NOMO-1 treated with dmso at 0.1 percent for 144 hours (cell line): ENCODE results near the gene MRM3.
"Not testable (repeated sequence)": the region's sequence is repeated elsewhere in the genome, so short reads cannot be mapped to it uniquely, and the experiment has no call there.

ENCODE experiments used
- DNase-seq: peaks from one replicate; lab custom pipeline; 2025; ENCODE audit not compliant: unreplicated experiment; lab: John Stamatoyannopoulos, UW

The MRM3 gene

DNA sequence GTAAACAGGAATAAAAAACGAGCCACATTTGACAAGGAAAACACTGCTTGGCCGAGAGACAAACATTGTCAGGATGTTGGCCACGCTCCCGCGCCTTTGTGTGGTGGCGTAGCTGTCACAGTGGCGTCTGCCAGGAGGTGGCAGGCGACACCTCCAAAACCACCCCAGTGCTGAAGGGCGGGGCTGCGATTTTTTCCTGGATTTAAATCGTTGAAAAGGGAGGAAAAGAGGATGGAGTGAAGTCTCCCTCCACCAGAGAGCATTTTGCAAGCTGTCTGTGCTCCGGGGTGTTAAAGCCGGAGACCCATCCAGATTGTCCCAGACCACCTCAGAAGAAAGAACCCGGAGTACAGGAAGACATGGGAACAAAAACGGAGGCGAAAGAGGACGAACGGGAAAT lies 12.7 kb downstream of the MRM3 start:
- DNase-seq: no peak

DNA sequence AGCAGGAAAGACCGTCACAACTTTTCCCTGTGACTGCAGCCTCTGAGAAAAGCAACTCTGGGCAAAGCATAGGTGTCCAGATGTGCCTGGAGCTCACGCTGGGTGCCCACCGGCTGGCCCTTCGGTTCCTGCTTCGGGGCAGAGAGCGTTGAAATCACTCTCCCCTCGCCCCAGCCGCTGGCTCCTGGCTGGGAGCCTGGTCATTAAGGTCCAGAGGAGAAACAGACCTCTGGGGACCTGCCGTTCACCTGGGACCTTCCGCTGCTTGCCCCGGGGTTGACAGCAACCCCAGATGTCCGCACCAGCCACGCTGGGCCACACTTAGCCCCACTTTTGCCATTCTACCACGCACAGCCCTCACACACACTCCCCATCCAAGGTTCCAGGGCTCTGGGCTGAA lies 13.1 kb downstream of the MRM3 start:
- no peak for DNase-seq

- no peak for DNase-seq
Observed at GRCh38 chr17:795721-796120, 13.6 kb downstream of the MRM3 start.

DNA sequence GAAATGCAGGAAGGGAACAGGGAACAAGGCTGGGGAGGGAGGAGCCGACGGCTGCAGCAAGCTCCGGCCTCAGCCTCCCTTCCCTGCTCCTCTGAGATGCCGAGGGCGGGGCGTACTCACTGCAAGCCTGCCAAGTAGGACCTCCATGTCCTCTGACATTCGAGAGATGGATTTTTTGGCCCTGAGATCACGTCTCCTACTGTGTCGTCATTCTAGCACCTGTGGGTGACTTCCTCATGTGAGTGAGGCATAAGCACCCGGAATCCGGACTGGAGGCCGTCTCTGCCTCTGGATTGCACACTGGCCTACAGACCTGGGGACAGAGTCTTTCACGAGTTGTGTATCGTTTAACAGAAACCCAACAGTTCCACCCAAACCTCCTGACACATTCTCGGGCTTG lies 14.5 kb downstream of the MRM3 start:
- DNase-seq: no peak

GRCh38 chr17:797236-797840 lies 15.2 kb downstream of the MRM3 start:
- no peak for DNase-seq

GRCh38 chr17:798246-798645 lies 16.1 kb downstream of the MRM3 start:
- no peak for DNase-seq

GRCh38 chr17:799261-799660 lies 17.1 kb downstream of the MRM3 start:
- DNase-seq: no peak

DNA sequence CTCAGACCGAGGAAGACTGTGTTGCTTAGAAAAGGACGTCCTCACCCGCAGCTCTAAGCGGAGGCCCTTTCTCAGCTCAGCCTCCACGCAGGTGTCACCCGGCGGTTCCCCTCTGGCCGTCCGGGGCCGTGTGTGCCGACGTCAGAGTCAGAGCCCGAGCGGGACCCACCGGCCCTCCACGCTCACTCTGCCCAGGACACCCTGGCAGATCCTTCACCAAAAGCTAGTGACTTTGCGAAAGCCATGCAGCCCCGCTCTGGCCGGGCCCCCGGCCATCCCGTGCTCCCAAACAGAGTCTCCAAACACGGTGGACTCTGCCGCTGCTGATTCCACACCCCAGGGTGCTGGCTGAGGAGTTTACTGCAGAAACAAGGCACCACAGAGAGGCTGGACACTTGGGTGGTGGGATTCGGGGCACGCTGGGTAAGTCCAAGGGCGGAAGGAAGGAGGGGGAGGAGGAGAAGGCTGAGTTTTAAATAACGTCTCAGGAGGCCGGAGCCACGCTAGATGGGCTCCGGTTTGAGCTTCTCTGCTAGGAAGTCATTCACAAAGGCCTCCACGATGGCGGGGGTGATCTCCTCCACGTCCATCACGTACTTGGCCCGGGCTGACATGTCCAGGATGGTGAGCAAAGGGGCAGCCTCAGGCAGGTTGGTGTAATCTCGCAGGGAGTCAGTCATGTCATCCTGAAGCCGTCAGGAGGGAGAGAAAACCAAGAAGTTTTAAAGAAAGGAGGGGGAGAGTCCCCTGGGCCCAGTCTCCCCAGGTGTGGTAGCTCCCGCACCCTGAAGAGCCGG lies 18.5 kb downstream of the MRM3 start:
- no peak for DNase-seq

DNA sequence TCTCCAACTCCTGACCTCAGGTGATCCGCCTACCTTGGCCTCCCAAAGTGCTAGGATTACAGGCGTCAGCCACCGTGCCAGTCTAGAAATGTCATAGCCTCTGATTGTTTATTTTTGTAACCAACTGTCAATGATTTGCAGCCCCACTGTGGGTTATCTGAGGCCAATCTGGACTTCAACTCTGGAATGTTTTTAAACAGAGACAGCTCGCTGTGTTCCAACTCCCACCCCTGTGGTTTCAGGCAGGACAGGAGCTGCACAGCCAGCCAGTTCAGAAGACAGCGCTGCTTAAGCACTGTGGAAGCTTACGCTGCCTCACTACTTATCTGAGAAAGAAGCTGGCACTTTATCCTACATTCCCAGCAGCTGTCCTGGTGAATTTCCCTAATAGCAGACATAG lies 19.5 kb downstream of the MRM3 start:
- no peak for DNase-seq

- no peak for DNase-seq
Observed at GRCh38 chr17:802481-802880, 20.3 kb downstream of the MRM3 start.

DNA sequence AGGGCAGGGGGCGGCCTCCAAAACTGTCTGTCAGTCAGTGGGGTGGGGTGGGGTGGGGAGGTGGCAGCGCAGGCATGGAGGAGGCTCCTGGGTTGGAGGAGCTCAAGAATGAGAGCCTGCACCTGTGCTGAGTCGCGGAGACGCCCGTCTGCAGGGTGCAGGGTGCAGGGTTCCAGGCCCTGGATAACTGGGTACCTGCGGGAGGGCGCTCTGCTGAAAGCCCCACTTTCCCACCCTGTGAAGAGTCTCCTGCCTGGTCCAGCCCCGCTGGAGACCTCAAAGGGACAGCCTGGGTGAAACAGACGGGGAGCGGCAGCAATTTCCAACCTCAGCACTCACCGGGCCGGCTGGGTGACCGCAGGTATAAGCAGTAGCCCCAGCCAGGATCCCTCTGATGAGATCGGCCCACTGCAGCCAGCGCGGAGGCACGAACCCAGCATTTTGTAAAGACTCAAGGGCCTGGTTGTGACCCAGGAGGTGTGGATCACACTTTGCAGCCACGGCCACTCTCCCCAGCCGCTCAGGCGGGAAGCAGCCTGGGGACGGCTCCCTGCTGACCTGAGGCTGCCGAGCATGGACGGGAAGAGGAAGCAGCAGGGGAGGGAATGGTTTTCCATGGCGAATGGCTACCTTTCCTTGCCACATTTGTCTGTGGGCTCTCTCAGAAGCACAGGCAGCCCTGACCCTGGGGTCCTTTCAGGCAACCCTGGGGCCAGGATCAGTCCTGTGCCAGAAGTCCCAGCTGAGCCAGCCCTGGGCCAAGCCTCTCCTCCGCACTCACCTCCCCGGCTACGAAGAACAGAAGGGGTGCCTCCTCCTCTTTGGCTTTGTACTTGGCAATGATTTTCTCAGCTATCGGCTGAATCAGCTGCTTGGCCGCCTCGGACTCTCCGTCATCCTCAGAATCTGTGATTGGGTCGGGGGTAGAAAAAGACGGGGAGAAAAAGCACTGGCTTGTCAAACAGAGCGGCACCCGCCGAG lies 21.0 kb downstream of the MRM3 start:
- DNase-seq: no peak

DNA sequence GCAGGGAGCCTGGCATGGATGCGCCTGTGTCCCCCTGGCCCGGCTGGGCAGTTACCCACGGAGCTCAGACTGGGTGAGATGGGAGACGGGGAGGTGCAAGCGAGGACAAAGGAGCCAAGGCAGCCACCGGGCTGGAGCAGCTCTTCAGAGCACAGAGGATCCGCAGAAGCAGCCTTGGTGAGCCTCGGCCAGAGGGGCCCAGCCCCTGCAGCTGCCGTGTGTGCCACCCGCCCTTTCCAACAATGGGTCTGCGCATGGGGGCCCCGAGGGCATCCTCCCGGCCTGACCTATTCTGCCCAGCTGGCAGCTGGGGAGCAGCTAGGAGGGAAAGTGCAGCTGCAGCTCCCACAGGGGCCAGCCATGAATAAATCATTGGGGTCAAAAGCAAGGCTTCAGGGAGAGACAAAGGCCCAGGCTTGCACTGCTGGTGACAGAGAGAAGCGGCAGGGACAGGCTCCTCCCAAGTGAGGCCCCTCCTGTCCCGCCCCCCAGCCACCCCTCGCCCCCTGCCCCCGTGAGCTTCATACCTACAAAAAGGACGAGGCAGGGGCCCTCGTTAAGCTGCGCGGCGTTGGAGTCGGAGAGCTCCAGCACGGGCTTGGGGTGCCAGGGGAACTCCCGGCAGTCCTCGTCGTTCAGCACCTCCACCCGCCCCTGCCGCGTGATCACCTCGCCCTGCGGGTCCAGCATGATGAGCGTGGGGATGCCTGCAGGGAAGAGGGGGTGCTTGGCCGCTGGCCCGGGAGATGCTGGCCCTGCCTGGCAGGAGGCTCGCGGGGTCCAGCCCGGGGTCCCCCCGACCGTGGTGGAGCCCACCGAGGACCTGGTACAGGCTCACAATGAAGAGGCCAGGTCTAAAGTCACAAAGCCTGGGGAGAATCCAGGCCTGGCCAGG lies 22.6 kb downstream of the MRM3 start:
- no peak for DNase-seq

- DNase-seq: not testable (repeated sequence)
Observed at GRCh38 chr17:805886-806285, 23.7 kb downstream of the MRM3 start.

DNA sequence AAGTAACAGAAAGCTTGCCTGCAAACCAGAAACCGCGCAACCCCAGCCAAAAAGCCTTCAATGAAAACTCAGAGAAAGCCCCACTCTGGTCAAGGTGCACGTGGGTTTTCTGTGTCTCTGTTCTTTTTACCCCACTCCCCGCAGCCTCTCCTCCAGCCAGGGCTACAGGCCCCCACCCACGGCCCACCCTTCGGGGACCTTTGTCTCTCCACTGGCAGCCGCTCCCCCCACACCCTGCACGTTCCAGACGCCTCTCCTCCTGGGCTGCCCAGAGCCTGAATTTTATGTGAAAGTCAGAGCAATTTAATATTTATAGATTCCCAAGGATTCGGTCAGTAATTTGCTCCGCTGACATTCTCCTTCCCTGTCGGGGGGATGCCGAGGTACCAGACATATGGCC lies 24.2 kb downstream of the MRM3 start:
- no peak for DNase-seq

DNA sequence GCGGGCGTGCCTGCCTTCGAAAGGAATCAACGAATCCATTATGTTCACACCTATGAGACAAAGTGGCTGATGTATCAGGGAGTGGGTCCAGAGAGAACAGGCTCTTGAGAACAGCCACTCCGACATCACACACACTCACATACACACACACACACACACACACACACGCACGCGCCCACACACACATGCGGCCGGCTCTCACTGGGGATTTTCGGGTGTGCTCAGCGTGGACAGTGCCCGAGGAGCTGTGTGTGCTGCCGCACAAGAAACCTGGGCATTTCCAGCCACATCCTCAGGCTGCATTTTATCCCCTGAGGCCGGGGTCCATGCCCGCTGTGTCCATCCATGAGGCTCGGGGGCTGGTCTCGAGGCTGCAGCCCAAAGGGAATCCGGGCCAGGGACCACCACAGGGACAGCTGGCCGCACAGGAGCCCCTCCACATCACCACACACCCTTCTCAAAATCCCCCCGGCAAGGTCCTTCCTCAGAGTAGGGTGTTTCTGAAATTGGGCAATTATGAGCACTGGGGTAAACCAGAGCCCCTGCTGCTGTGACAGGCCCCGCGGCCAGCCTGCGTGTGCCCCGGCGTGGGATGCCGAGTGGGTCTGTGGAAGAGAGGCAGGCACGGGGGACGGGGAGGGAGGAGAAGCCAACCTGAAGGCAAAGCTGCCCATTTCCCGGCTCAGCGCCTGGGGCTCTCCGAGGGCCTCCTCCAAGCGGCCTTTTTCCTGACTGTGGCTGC lies 24.8 kb downstream of the MRM3 start:
- no peak for DNase-seq

DNA sequence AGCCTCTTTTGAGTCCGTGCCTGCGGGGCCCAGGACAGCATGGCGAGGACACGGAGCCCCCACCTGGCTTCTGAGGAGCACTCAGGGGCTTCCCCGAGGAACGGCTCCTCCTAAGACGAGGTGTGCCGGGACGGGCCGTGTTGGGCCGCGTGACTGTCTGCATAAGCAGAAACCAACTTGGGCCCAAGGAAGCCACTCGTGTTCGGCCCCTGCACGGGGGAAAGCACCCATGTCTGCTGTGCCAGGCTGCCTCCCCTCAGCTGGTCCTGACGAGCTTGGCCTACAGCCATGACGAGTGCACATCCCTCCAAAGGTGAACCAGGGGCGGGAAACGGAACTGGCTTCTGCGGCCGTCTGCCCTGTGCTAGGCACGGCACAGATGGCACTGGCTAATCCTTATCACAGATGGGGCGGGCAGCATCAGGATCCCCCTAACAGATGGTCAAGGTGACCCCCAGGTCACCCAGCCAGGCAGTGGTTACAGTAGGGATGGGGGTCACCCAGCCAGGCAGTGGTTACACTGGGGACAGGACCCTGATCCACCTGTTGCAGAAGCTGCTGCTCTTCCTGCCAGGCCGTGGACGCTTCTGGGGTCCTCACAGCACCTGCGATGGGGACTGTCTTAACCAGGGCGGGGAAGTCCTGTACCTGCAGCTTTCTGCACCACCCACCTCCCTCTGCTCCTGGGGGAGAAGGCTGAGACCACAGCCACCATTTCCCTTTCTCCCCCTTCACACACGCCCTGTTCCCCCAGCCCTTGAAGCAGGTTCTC lies 25.6 kb downstream of the MRM3 start:
- DNase-seq: no peak

GRCh38 chr17:811051-811784 lies 29.1 kb downstream of the MRM3 start:
- DNase-seq: no peak

DNA sequence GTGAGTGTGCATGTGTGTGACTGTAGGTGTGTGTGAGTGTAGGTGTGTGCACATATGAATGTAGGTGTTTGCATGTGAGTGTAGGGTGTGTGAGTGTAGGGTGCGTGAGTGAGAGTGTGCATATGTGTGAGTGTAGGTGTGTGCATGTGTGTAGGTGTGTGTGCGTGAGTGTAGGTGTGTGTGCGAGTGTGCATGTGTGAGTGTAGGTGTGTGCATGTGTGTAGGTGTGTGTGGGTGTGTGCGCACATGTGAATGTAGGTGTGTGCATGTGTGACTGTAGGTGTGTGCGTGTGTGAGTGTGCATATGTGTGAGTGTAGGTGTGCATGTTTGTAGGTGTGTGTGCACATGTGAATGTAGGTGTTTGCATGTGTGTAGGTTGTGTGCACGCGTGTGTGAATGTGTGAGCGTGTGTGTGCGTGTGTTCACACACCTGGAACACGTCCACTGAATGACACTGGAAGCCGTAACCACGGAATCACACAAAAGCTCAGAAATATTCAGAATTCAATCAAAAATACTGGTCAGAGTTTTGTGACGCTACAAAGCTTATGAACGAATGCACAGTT lies 30.6 kb downstream of the MRM3 start:
- DNase-seq: no peak
